WTC11 (cell line): ENCODE measurements around the gene SIRPB2. TPM values are rescaled to one million over a fixed set of nuclear protein-coding genes. Genes with fewer than 3 reads are reported as not detected.
A peak's percentile ranks its signal among the peaks of the same experiment; 100 is the strongest.

Experiments used
- ATAC-seq: fragments of 200-7000 bp; cut with Tn5 transposase; 2 replicates; pipeline ENCODE4 v1.10.0; 2021; ENCODE audit warnings: mild to moderate bottlenecking, moderate library complexity
- CTCF ChIA-PET: fragments of 300-600 bp; sonication (Branson Sonifier 250); formaldehyde crosslinking; loops from one replicate; lab custom pipeline; 2021; ENCODE audit warnings: antibody characterized with exemption; lab: Charles Lee
- POLR2A ChIA-PET: fragments of 350-600 bp; sonication (Branson Sonifier 250); formaldehyde crosslinking; loops from one replicate; lab custom pipeline; 2021; ENCODE audit warnings: antibody characterized with exemption; lab: Charles Lee
- DNase-seq: peaks from one replicate; pipeline ENCODE4 v3.0.0; 2021; ENCODE audit warnings: low spot score
- H3K27ac Mint-ChIP-seq: 2 replicates; pipeline ENCODE4 v1.8.0; 2021; ENCODE audit warnings: mixed read lengths
- H3K27me3 Mint-ChIP-seq: 2 replicates; pipeline ENCODE4 v1.8.0; 2021; ENCODE audit warnings: low read depth, mild to moderate bottlenecking, moderate library complexity, mixed read lengths
- H3K36me3 Mint-ChIP-seq: 2 replicates; pipeline ENCODE4 v1.8.0; 2021; ENCODE audit warnings: mixed read lengths
- H3K4me1 Mint-ChIP-seq: 2 replicates; pipeline ENCODE4 v1.8.0; 2022; ENCODE audit warnings: mixed read lengths
- H3K4me3 Mint-ChIP-seq: 2 replicates; pipeline ENCODE4 v1.8.0; 2021; ENCODE audit warnings: mild to moderate bottlenecking, moderate library complexity, mixed read lengths
- H3K9me3 Mint-ChIP-seq: 2 replicates; pipeline ENCODE4 v1.8.0; 2021; ENCODE audit warnings: mixed read lengths
- CBFB ChIP-seq: sonication (generic); formaldehyde crosslinking; IDR thresholded peaks from 2 replicates; pipeline ENCODE4 v1.8.1; 2022; ENCODE audit warnings: mild to moderate bottlenecking, low read depth, missing genetic modification reagents
- FOXK1 ChIP-seq: sonication (generic); formaldehyde crosslinking; IDR thresholded peaks from 2 replicates; pipeline ENCODE4 v1.8.0; 2022; ENCODE audit warnings: mild to moderate bottlenecking, moderate library complexity, missing genetic modification reagents
- GRHL2 ChIP-seq: fragments of 250-450 bp; sonication (Bioruptor Pico); IDR thresholded peaks from 2 replicates; pipeline ENCODE4 v1.8.0; 2022; ENCODE audit warnings: mild to moderate bottlenecking, moderate library complexity; ENCODE audit not compliant: insufficient replicate concordance, severe bottlenecking
- NFE2L1 ChIP-seq: sonication (generic); formaldehyde crosslinking; IDR thresholded peaks from 2 replicates; pipeline ENCODE4 v1.8.1; 2023; ENCODE audit warnings: missing genetic modification reagents
- NR2C2 ChIP-seq: sonication (generic); formaldehyde crosslinking; IDR thresholded peaks from 2 replicates; pipeline ENCODE4 v1.8.0; 2022; ENCODE audit warnings: mild to moderate bottlenecking, missing genetic modification reagents
- RELA ChIP-seq: sonication (generic); formaldehyde crosslinking; IDR thresholded peaks from 2 replicates; pipeline ENCODE4 v1.8.1; 2022; ENCODE audit warnings: missing genetic modification reagents, mild to moderate bottlenecking, borderline replicate concordance
- total RNA-seq: library from RNA; stranded (reverse); gene quantifications from 3 replicates; pipeline ENCODE4 v1.2.3, GENCODE V29; 2021
- TF ChIP-seq, protein P1 (sequence below): sonication (generic); formaldehyde crosslinking; conservative IDR thresholded peaks from 2 replicates; pipeline ENCODE4 v1.8.1; 2022; ENCODE audit warnings: mild to moderate bottlenecking, missing genetic modification reagents
- TF ChIP-seq, protein P2 (sequence below): fragments of 250-450 bp; sonication (Bioruptor Pico); IDR thresholded peaks from 2 replicates; pipeline ENCODE4 v1.9.0; 2021; ENCODE audit warnings: mild to moderate bottlenecking
- TF ChIP-seq, protein P3 (sequence below): sonication (generic); formaldehyde crosslinking; IDR thresholded peaks from 2 replicates; pipeline ENCODE4 v1.8.1; 2022; ENCODE audit warnings: low read depth, missing genetic modification reagents, borderline replicate concordance
- TF ChIP-seq, protein P4 (sequence below): sonication (generic); formaldehyde crosslinking; IDR thresholded peaks from 2 replicates; pipeline ENCODE4 v1.8.1; 2022; ENCODE audit warnings: missing genetic modification reagents, borderline replicate concordance
- TF ChIP-seq, protein P5 (sequence below): sonication (generic); formaldehyde crosslinking; IDR thresholded peaks from 2 replicates; pipeline ENCODE4 v1.8.1; 2023; ENCODE audit warnings: mild to moderate bottlenecking, missing genetic modification reagents, moderate library complexity
- TF ChIP-seq, protein P6 (sequence below): sonication (generic); formaldehyde crosslinking; IDR thresholded peaks from 2 replicates; pipeline ENCODE4 v1.8.1; 2022; ENCODE audit warnings: mild to moderate bottlenecking, moderate library complexity, missing genetic modification reagents

SIRPB2 gene
- total RNA-seq, 1 experiment from 2014 or later: not detected

DNA sequence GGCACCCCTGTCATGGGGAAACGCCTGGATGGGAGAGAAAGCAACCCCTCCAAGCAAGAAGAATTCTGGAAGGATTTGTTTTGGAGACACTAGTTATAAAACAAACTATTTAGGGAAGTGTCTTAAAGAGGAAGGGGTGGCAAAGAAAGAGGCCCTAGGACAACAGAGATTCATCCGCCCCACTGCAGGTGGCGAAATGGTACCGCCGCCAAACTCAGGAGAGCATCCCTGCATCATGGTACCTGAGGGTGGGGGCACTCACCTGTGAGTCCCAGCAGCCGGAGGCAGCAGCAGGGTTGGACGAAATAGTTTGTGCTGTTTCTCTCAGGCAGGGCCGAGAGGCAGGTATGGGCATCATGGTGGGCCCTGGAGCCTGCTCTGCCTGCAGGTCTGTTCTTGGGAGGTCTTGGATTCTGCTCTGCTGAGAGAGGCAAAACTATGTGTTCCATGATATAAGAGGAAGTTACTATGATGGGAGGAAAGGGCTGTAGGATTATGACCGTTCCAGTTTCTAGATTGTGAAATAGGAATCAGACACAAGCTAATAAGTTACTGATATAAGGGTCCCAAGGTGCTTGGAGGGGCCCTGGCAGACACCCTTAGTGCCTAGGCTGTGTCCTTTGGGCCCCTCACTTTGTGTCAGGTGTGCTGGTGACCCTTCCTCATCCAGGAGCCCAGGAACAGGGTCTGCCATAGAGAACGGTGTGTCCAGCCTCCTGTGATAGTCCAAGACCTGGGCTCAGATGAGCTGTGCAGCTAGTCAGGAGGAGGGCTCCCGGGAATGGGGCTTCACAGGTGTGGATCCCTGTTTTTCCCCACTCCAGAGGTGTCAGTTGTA, 45.9 kb upstream of the SIRPB2 start:
- H3K27ac Mint-ChIP-seq: no peak overlapping the region
- H3K4me1 Mint-ChIP-seq: no peaks in the 10 kb centered on the region; the same call in 1 of the 2 replicates
- H3K36me3 Mint-ChIP-seq: no peaks in the 10 kb centered on the region
- no peak overlapping the region for H3K4me3 Mint-ChIP-seq
- DNase-seq (peak; percentile 18), ATAC-seq (no peak)
- peaks cover 8% of the 10 kb centered on the region; the same call in 1 of the 2 replicates for H3K9me3 Mint-ChIP-seq
- peaks cover 9% of the 10 kb centered on the region for H3K27me3 Mint-ChIP-seq
- ChIA-PET CTCF (interaction anchor here (0.6 to 1.7 kb wide), 3 partner anchors 33 to 635 kb away, joined by 3 to 7 read pairs (median 4); no protein-coding TSS in a partner anchor), POLR2A (no interaction called here)
- no peak for TF ChIP-seq CBFB (CRISPR knock-in tag)
- no peak for TF ChIP-seq NFE2L1 (CRISPR knock-in tag)
- no peak for TF ChIP-seq NR2C2
- TF ChIP-seq, protein P1, sequence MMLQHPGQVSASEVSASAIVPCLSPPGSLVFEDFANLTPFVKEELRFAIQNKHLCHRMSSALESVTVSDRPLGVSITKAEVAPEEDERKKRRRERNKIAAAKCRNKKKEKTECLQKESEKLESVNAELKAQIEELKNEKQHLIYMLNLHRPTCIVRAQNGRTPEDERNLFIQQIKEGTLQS (CRISPR knock-in tag): no peak
- no peak for TF ChIP-seq FOXK1 (CRISPR knock-in tag)
- TF ChIP-seq, protein P2, sequence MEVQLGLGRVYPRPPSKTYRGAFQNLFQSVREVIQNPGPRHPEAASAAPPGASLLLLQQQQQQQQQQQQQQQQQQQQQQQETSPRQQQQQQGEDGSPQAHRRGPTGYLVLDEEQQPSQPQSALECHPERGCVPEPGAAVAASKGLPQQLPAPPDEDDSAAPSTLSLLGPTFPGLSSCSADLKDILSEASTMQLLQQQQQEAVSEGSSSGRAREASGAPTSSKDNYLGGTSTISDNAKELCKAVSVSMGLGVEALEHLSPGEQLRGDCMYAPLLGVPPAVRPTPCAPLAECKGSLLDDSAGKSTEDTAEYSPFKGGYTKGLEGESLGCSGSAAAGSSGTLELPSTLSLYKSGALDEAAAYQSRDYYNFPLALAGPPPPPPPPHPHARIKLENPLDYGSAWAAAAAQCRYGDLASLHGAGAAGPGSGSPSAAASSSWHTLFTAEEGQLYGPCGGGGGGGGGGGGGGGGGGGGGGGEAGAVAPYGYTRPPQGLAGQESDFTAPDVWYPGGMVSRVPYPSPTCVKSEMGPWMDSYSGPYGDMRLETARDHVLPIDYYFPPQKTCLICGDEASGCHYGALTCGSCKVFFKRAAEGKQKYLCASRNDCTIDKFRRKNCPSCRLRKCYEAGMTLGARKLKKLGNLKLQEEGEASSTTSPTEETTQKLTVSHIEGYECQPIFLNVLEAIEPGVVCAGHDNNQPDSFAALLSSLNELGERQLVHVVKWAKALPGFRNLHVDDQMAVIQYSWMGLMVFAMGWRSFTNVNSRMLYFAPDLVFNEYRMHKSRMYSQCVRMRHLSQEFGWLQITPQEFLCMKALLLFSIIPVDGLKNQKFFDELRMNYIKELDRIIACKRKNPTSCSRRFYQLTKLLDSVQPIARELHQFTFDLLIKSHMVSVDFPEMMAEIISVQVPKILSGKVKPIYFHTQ (CRISPR knock-in tag): no peak
- TF ChIP-seq, protein P3, sequence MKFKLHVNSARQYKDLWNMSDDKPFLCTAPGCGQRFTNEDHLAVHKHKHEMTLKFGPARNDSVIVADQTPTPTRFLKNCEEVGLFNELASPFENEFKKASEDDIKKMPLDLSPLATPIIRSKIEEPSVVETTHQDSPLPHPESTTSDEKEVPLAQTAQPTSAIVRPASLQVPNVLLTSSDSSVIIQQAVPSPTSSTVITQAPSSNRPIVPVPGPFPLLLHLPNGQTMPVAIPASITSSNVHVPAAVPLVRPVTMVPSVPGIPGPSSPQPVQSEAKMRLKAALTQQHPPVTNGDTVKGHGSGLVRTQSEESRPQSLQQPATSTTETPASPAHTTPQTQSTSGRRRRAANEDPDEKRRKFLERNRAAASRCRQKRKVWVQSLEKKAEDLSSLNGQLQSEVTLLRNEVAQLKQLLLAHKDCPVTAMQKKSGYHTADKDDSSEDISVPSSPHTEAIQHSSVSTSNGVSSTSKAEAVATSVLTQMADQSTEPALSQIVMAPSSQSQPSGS (CRISPR knock-in tag): no peak
- TF ChIP-seq, protein P4, sequence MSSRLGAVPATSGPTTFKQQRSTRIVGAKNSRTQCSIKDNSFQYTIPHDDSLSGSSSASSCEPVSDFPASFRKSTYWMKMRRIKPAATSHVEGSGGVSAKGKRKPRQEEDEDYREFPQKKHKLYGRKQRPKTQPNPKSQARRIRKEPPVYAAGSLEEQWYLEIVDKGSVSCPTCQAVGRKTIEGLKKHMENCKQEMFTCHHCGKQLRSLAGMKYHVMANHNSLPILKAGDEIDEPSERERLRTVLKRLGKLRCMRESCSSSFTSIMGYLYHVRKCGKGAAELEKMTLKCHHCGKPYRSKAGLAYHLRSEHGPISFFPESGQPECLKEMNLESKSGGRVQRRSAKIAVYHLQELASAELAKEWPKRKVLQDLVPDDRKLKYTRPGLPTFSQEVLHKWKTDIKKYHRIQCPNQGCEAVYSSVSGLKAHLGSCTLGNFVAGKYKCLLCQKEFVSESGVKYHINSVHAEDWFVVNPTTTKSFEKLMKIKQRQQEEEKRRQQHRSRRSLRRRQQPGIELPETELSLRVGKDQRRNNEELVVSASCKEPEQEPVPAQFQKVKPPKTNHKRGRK (CRISPR knock-in tag): no peak
- no peak for TF ChIP-seq RELA (CRISPR knock-in tag)

DNA sequence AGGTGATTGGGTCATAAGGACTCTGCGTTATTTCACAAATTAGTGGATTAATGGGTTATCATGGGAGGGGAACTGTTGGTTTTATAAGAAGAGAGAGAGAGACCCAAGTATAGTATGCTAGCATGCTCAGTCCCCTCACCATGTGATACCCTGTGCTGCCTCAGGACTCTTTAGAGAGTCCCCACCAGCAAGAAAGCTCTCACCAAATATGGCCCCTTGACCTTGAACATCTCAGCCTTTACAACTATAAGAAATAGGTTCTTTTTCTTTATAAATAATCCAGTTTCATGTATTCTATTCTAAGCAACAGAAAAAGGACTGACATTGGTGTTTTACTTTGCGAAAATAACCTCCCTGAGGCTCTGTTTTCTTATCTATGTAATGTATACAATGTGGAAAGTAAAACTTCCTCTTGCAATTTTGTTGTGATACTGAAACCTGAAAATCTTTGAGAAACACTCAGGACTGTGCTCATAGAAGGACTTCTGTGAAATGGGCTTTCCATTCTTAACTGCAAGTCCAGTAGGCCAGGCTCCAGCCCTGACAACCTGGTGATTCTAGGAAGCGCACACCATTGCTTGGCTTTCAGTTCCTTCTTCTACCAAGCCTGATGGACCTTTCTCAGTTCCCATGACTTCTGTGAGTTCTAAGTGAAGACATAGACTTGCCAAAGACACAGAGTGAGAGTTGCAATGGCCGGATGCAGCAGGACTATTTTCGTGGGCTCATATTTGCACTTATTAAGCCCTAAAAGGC, 44.4 kb upstream of the SIRPB2 start:
- no peak overlapping the region for H3K27ac Mint-ChIP-seq
- POLR2A ChIA-PET: no interaction called here
- H3K27me3 Mint-ChIP-seq: peaks cover 9% of the 10 kb centered on the region
- DNase-seq: no peak
- H3K36me3 Mint-ChIP-seq: no peaks in the 10 kb centered on the region
- TF ChIP-seq, protein P5, sequence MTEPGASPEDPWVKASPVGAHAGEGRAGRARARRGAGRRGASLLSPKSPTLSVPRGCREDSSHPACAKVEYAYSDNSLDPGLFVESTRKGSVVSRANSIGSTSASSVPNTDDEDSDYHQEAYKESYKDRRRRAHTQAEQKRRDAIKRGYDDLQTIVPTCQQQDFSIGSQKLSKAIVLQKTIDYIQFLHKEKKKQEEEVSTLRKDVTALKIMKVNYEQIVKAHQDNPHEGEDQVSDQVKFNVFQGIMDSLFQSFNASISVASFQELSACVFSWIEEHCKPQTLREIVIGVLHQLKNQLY: no peak
- no peak for TF ChIP-seq GRHL2 (CRISPR knock-in tag)
- TF ChIP-seq, protein P6, sequence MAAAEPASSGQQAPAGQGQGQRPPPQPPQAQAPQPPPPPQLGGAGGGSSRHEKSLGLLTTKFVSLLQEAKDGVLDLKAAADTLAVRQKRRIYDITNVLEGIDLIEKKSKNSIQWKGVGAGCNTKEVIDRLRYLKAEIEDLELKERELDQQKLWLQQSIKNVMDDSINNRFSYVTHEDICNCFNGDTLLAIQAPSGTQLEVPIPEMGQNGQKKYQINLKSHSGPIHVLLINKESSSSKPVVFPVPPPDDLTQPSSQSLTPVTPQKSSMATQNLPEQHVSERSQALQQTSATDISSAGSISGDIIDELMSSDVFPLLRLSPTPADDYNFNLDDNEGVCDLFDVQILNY (CRISPR knock-in tag): no peak
- H3K9me3 Mint-ChIP-seq: peaks cover 5% of the 10 kb centered on the region; the same call in 1 of the 2 replicates
- H3K4me1 Mint-ChIP-seq: no peaks in the 10 kb centered on the region; the same call in 1 of the 2 replicates
- H3K4me3 Mint-ChIP-seq: no peak overlapping the region
- ATAC-seq: no peak
- CTCF ChIA-PET: no interaction called here
